RWPE1 (cell line): Measurements from ENCODE around the gene NME5.

Source experiments
- CTCF ChIA-PET: fragments of 350-600 bp; sonication (Branson Sonifier 250); formaldehyde crosslinking; extraction: SDS; loops from one replicate; lab custom pipeline; 2021; lab: Yijun Ruan, JAX
- POLR2A ChIA-PET: fragments of 400-600 bp; formaldehyde crosslinking; extraction: SDS; loops from one replicate; lab custom pipeline; 2020; ENCODE audit warnings: antibody characterized with exemption; ENCODE audit not compliant: low non-redundant PET; lab: Yijun Ruan, JAX
- DNase-seq: peaks from one replicate; pipeline ENCODE4 v3.0.0; 2012; ENCODE audit warnings: low spot score
- H3K27ac ChIP-seq: fragments of 450-650 bp; 2 replicates; pipeline ENCODE4 v1.5.1; 2017
- CTCF ChIP-seq: fragments of 450-650 bp; conservative IDR thresholded peaks from 2 replicates; pipeline ENCODE4 v1.5.1; 2017; ENCODE audit warnings: low read depth, mild to moderate bottlenecking

NME5 gene

GRCh38 chr5:138138949-138139780 lies at the start of gene NME5:
NME5 (minus strand) TSS chr5:138139428; CDS start chr5:138138780, 648 bp downstream.
- POLR2A ChIA-PET, result no interaction called here
- no peak for TF ChIP-seq CTCF
- no peak within 1 kb of the TSS for H3K27ac ChIP-seq
- DNase-seq, result no peak
- CTCF ChIA-PET, result interaction anchor here (0.5 to 1.4 kb wide), 3 partner anchors 62 to 396 kb away, joined by 3 to 7 read pairs (median 4); no protein-coding TSS in a partner anchor

GRCh38 chr5:138188626-138189025 lies 49.4 kb upstream of the NME5 start:
- no peak for TF ChIP-seq CTCF
- ChIA-PET CTCF (interaction anchor here (0.8 to 1.2 kb wide), 2 partner anchors 21 to 98 kb away, joined by 3 to 4 read pairs; no protein-coding TSS in a partner anchor), POLR2A (no interaction called here)
- H3K27ac ChIP-seq, result no peak overlapping the region
- no peak for DNase-seq

GRCh38 chr5:138186002-138186447 lies 46.8 kb upstream of the NME5 start:
- H3K27ac ChIP-seq, result no peak overlapping the region
- ChIA-PET POLR2A (interaction anchor here (1.0 to 1.2 kb wide), 2 partner anchors 16 to 27 kb away, joined by 3 to 4 read pairs; partner anchors contain the start of gene CDC23), CTCF (interaction anchor here (1.3 kb wide), 1 partner anchor 167 kb away, joined by 3 read pairs; no protein-coding TSS in a partner anchor)
- DNase-seq, result no peak
- TF ChIP-seq CTCF, result no peak

- DNase-seq, result no peak
- no peak for TF ChIP-seq CTCF
Observed at GRCh38 chr5:138182808-138183207, 43.6 kb upstream of the NME5 start.

GRCh38 chr5:138180841-138181240 lies 41.6 kb upstream of the NME5 start:
- H3K27ac ChIP-seq, result no peak overlapping the region
- POLR2A ChIA-PET, result no interaction called here
- no peak for DNase-seq
- CTCF ChIA-PET, result interaction anchor here (1.3 to 1.6 kb wide), 2 partner anchors 14 to 113 kb away, joined by 4 to 5 read pairs; no protein-coding TSS in a partner anchor
- TF ChIP-seq CTCF, result no peak

More at GRCh38 chr5:138182808-138183207, 43.6 kb upstream of the NME5 start:
- H3K27ac ChIP-seq, result no peak overlapping the region
- ChIA-PET POLR2A (no interaction called here), CTCF (interaction anchor here (0.7 to 1.1 kb wide), 2 partner anchors 231 to 436 kb away, joined by 3 to 4 read pairs; no protein-coding TSS in a partner anchor)

- TF ChIP-seq CTCF, result peak; percentile 83
- no peak overlapping the region for H3K27ac ChIP-seq
- ChIA-PET POLR2A (no interaction called here), CTCF (interaction anchor here (0.6 to 1.6 kb wide), 7 partner anchors 9 to 314 kb away, joined by 3 to 5 read pairs (median 4); no protein-coding TSS in a partner anchor)
- DNase-seq, result peak; percentile 81
Observed at GRCh38 chr5:138180183-138180782, 41.1 kb upstream of the NME5 start.
